Measurements from ENCODE around the gene UQCR10. TPM values are rescaled to one million over a fixed set of nuclear protein-coding genes. Genes with fewer than 3 reads are reported as not detected.

Gene UQCR10
- 87.5 and 90.8 TPM in 2 replicates for total RNA-seq

GRCh38 chr22:29767171-29768051 lies at the start of gene UQCR10:
Gene UQCR10, plus strand, starts transcription at chr22:29767369. Its CDS starts 30 bp downstream, at chr22:29767399.
- intact Hi-C loops (cut with micrococcal nuclease) = loop anchor here (1.0 to 10.0 kb wide), 15 partner anchors 16 to 1727 kb away; partner anchors contain the start of genes ASCC2, EWSR1, NF2 and OSM

GRCh38 chr22:29717789-29718188 lies 49.4 kb upstream of the UQCR10 start:
- intact Hi-C loops (cut with micrococcal nuclease) = no loop called here

- intact Hi-C loops (cut with micrococcal nuclease) = no loop called here
These were observed 47.9 kb upstream of the UQCR10 start for GRCh38 chr22:29718949-29719898.

- intact Hi-C loops (cut with micrococcal nuclease) = no loop called here
These were observed 47.1 kb upstream of the UQCR10 start, which contains the start of gene CABP7 for GRCh38 chr22:29719899-29720645. Gene CABP7, plus strand, starts transcription at chr22:29720003. Its CDS starts 422 bp downstream, at chr22:29720425.

- intact Hi-C loops (cut with micrococcal nuclease) = no loop called here
These were observed 46.3 kb upstream of the UQCR10 start for GRCh38 chr22:29720811-29721323.

GRCh38 chr22:29722151-29722550 lies 45.0 kb upstream of the UQCR10 start:
- intact Hi-C loops (cut with micrococcal nuclease) = no loop called here

- intact Hi-C loops (cut with micrococcal nuclease) = no loop called here
These were observed 44.6 kb upstream of the UQCR10 start for GRCh38 chr22:29722587-29722986.

GRCh38 chr22:29723766-29724165 lies 43.4 kb upstream of the UQCR10 start:
- intact Hi-C loops (cut with micrococcal nuclease) = no loop called here

- intact Hi-C loops (cut with micrococcal nuclease) = no loop called here
These were observed 42.3 kb upstream of the UQCR10 start for GRCh38 chr22:29724843-29725242.

GRCh38 chr22:29726106-29726505 lies 41.1 kb upstream of the UQCR10 start:
- intact Hi-C loops (cut with micrococcal nuclease) = no loop called here

- intact Hi-C loops (cut with micrococcal nuclease) = no loop called here
These were observed 40.5 kb upstream of the UQCR10 start for GRCh38 chr22:29726512-29727130.

GRCh38 chr22:29727131-29727523 lies 40.0 kb upstream of the UQCR10 start:
- intact Hi-C loops (cut with micrococcal nuclease) = no loop called here

GRCh38 chr22:29729161-29729560 lies 38.0 kb upstream of the UQCR10 start:
- intact Hi-C loops (cut with micrococcal nuclease) = no loop called here

GRCh38 chr22:29731058-29731850 lies 35.9 kb upstream of the UQCR10 start:
- intact Hi-C loops (cut with micrococcal nuclease) = no loop called here

- intact Hi-C loops (cut with micrococcal nuclease) = no loop called here
These were observed 34.3 kb upstream of the UQCR10 start for GRCh38 chr22:29732883-29733282.

GRCh38 chr22:29733362-29734201 lies 33.6 kb upstream of the UQCR10 start:
- intact Hi-C loops (cut with micrococcal nuclease) = no loop called here

- intact Hi-C loops (cut with micrococcal nuclease) = no loop called here
These were observed 32.8 kb upstream of the UQCR10 start for GRCh38 chr22:29734406-29734805.

- intact Hi-C loops (cut with micrococcal nuclease) = no loop called here
These were observed 32.3 kb upstream of the UQCR10 start for GRCh38 chr22:29734838-29735237.

GRCh38 chr22:29735416-29735815 lies 31.8 kb upstream of the UQCR10 start:
- intact Hi-C loops (cut with micrococcal nuclease) = no loop called here

All from T-helper 1 cell treated with Interleukin-12 subunit alpha and Interleukin-12 subunit beta and Interleukin-4 antibody, amounts not matched to agents 30 ng/mL and 1 ng/mL, for 36 hours (primary cell).